ENCODE data around the gene KCNMB3.

- TF ChIP-seq POLR2A (IDR thresholded peaks at IDR 0.05; ENCODE audit: low read length) (no peak), GATA1 (IDR thresholded peaks at IDR 0.05; ENCODE audit: low read depth, low read length) (no peak)
Measured at GRCh38 chr3:179269152-179269707, 18.3 kb upstream of the KCNMB3 start.

Measured in erythroblast (primary cell).